ENCODE data around the gene MSANTD3.

MSANTD3 gene

GRCh38 chr9:100465761-100466160 is 38.8 kb downstream of the MSANTD3 start:
- DNase-seq (ENCODE audit: low spot score): no peak

DNA sequence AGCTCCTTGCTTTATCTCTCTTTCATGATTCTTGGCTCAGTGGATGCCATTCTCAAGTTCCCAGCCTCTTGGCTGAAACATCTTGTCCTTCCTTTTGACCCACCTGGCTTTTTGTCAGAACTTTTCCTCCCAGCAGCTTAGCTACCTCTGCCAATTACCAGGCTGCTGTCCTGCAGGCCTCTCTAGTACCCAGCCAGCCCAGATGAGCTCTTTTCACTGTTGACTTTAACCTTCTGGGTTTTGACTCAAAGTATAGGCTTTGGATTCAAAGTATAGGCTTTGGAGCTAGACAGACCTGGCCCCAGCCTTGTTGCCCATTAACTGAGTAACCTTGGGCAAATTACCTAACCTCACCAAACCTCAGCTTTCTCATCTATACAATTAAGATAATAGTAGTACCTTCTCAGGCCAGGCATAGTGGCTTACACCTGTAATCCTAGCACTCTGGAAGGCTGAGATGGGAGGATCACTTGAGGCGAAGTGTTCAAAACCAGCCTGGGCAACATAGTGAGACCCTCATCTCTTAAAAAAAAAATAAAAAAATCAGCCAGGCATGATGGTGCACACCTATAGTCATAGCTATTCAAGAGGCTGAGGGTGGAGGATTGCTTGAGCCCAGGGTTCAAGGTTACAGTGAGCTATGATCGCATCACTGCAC is 39.4 kb downstream of the MSANTD3 start:
- DNase-seq (ENCODE audit: low spot score): no peak

GRCh38 chr9:100466829-100467221 is 39.9 kb downstream of the MSANTD3 start:
- no peak for DNase-seq (ENCODE audit: low spot score)

GRCh38 chr9:100468041-100468440 is 41.1 kb downstream of the MSANTD3 start:
- DNase-seq (ENCODE audit: low spot score): no peak

DNA sequence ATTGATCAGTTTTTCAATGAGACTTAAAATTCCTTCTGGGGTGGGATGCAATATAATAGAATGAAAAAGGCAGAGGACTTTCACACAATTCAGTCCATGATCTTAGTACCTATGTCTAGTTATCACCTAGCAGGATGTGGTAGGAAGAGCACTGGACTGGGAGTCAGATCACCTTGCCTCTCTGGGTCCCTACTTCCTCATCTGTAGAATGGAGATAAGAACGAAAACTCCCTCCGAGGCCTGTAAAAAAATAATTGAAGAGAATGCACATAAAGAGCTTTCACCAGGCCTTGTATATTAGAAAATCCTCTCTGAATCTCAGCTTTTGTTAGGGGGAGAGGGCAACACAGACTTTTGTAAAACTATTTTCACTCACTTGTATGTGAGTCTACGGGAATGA is 45.3 kb downstream of the MSANTD3 start:
- no peak for DNase-seq (ENCODE audit: low spot score)

DNA sequence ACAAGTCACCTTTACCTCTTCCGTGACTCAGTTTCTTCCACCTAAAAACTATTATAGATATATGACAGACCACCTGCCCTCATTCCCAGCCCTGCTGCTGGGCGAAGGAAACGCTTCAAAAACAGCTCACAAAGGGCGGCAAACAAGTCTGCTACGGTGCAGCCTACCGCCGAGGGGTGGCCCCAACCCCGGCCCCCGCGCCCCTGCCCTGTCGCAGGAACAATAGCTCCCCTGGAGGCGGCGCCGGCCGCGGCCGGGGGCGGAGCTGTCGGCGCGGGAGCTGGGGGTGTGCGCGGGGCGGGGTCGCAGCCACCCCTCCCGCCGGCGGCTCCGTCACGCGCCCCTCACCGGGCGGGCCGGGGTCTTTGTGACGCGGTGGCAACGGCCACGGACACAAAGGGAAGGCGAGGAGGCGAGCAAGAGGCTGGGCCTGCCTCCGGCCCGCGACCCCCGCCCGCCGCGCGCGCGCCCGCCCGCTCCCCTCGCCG is 45.9 kb downstream of the MSANTD3 start, which contains the start of gene TMEFF1:
TSS of gene TMEFF1 (plus strand) at position 362 of the 488 bp plus-strand sequence. CDS start 396 bp downstream, outside the sequence.
- peak; percentile 96 for DNase-seq (ENCODE audit: low spot score)

- peak; percentile 85 for DNase-seq (ENCODE audit: low spot score)
These were observed 46.5 kb downstream of the MSANTD3 start for GRCh38 chr9:100473276-100474081.

- DNase-seq (ENCODE audit: low spot score): peak; percentile 30
These were observed 47.4 kb downstream of the MSANTD3 start for GRCh38 chr9:100474082-100474923.

DNA sequence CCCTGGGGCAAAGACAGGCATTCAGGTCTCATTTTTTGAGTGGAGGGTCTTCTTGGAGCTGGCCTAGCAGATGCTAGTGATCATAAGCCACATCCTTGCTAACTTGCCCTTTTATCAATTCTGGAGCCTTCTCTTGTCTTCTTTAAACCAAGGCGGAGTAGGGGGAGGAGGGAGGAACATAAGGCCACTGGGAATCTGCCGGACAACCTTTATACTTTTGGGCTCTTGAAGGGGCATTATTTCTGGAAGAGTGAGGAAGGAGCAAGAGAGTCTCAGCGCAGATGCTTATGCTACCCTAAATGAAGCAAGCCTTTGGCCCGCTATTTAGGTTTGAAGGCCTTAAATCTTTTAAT is 48.0 kb downstream of the MSANTD3 start:
- DNase-seq (ENCODE audit: low spot score): no peak

DNA sequence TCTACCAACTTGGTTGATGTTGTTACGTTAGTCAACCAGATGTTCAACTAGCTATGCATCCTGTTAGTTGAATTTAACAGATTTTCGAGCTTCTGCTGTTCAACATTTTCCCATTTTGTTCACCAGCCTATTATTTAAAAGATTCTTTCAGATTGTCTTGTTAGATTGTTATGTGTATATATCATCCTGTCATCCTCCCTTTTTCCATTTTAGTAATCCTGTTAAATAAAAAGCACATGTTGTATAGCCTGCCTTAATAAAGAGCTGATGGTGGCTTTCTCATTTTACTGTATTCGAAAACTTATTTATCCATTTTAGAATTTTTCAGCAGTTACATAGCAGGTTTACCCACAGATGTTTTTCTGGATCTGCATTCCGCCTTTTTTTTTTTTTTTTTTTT is 50.3 kb downstream of the MSANTD3 start:
- DNase-seq (ENCODE audit: low spot score): no peak

- no peak for DNase-seq (ENCODE audit: low spot score)
These were observed 51.2 kb downstream of the MSANTD3 start for GRCh38 chr9:100478192-100478591.

DNA sequence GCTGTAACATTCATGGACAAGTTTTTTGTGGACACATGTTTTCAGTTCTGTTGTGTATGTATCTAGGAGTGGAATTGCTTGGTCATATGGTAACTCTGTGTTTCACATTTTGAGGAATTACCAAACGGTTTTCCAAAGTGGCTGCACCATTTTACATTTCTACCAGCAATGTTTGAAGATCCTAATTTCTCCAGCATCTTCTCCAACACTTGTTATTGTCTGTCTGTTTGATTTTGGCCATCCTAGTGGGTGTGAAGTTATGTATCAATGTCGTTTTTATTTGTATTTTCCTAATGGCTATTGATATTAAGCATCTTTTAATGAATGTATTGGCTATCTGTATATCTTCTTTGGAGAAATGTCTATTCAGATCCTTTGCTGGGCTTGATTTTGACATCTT is 52.9 kb downstream of the MSANTD3 start:
- DNase-seq (ENCODE audit: low spot score): no peak

GRCh38 chr9:100485196-100485595 is 58.3 kb downstream of the MSANTD3 start:
- no peak for DNase-seq (ENCODE audit: low spot score)

GRCh38 chr9:100486479-100487176 is 59.7 kb downstream of the MSANTD3 start:
- no peak for DNase-seq (ENCODE audit: low spot score)

- no peak for DNase-seq (ENCODE audit: low spot score)
These were observed 61.2 kb downstream of the MSANTD3 start for GRCh38 chr9:100488177-100488576.

GRCh38 chr9:100489836-100490235 is 62.9 kb downstream of the MSANTD3 start:
- no peak for DNase-seq (ENCODE audit: low spot score)

GRCh38 chr9:100492952-100493351 is 66.0 kb downstream of the MSANTD3 start:
- no peak for DNase-seq (ENCODE audit: low spot score)

DNA sequence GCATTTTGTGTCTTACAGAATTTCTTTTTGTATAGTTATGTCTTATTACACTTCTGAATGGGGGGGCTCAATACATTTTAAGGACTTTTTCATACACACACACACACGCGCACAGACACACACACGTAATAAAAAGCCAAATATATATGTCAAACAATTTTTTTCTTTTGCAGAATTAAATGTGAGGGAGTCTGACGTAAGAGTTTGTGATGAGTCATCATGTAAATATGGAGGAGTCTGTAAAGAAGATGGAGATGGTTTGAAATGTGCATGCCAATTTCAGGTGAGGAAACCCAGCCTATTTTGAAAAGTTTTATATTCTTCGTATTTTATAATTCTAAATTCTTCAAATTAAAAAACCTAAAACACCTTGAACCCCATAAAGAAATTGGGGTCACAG is 71.6 kb downstream of the MSANTD3 start:
- no peak for DNase-seq (ENCODE audit: low spot score)

- no peak for DNase-seq (ENCODE audit: low spot score)
These were observed 72.5 kb downstream of the MSANTD3 start for GRCh38 chr9:100499460-100499859.

- no peak for DNase-seq (ENCODE audit: low spot score)
These were observed 72.9 kb downstream of the MSANTD3 start for GRCh38 chr9:100499866-100500265.
